PC-3 (cell line): ENCODE results near the gene ADAMTSL1. TPM values are rescaled to one million over a fixed set of nuclear protein-coding genes. Genes with fewer than 3 reads are reported as not detected.

Source experiments
- ATAC-seq: fragments of 200-7000 bp; cut with Tn5 transposase; 2 replicates; pipeline ENCODE4 v1.9.1; 2020; ENCODE audit warnings: mild to moderate bottlenecking, moderate library complexity
- BruUV-seq: library from RNA; stranded (reverse); fragments of 400-500 nt; replicated peaks from 2 replicates; lab custom pipeline; 2021; lab: Mats Ljungman, UMichigan
- CTCF ChIA-PET: fragments of 300-600 bp; sonication (Branson Sonifier 250); formaldehyde crosslinking; loops from one replicate; lab custom pipeline; 2022; ENCODE audit warnings: antibody characterized with exemption; lab: Charles Lee
- POLR2A ChIA-PET: fragments of 300-600 bp; sonication (Branson Sonifier 250); formaldehyde crosslinking; loops from one replicate; lab custom pipeline; 2022; ENCODE audit warnings: antibody characterized with exemption; ENCODE audit not compliant: unreplicated experiment; lab: Charles Lee
- DNase-seq: peaks from one replicate; pipeline ENCODE4 v3.0.0-alpha.2; 2015
- H2AFZ ChIP-seq: fragments of 300-600 bp; sonication (generic); 2 replicates; pipeline ENCODE4 v1.6.0; 2016; ENCODE audit warnings: antibody characterized with exemption, low read length
- H3F3A ChIP-seq: fragments of 300-600 bp; sonication (generic); one replicate; pipeline ENCODE4 v1.6.0; 2017; ENCODE audit warnings: antibody characterized with exemption, low read length, control low read depth, mild to moderate bottlenecking; ENCODE audit not compliant: unreplicated experiment
- H3K27ac ChIP-seq: fragments of 300-600 bp; sonication (generic); 2 replicates; pipeline ENCODE4 v1.5.1; 2016; ENCODE audit warnings: mild to moderate bottlenecking, low read length
- H3K27me3 ChIP-seq: fragments of 300-600 bp; sonication (generic); 2 replicates; pipeline ENCODE4 v1.6.1; 2016; ENCODE audit warnings: low read length, mixed read lengths
- H3K36me3 ChIP-seq: fragments of 300-600 bp; sonication (generic); 2 replicates; pipeline ENCODE4 v1.6.1; 2016; ENCODE audit warnings: low read depth, mixed run types, low read length, mixed read lengths
- H3K4me1 ChIP-seq: fragments of 300-600 bp; sonication (generic); 2 replicates; pipeline ENCODE4 v1.5.1; 2016; ENCODE audit warnings: low read length; ENCODE audit not compliant: insufficient read depth
- H3K4me2 ChIP-seq: fragments of 300-600 bp; sonication (generic); 2 replicates; pipeline ENCODE4 v1.6.0; 2016; ENCODE audit warnings: low read length
- H3K4me3 ChIP-seq: fragments of 300-600 bp; sonication (generic); 2 replicates; pipeline ENCODE4 v1.5.1; 2016; ENCODE audit warnings: mild to moderate bottlenecking, low read length, mixed read lengths
- H3K79me2 ChIP-seq: fragments of 300-600 bp; sonication (generic); 2 replicates; pipeline ENCODE4 v1.6.1; 2017; ENCODE audit warnings: low read length, mixed read lengths
- H3K9ac ChIP-seq: fragments of 300-600 bp; sonication (generic); 2 replicates; pipeline ENCODE4 v1.6.0; 2016; ENCODE audit warnings: mild to moderate bottlenecking, low read length
- H3K9me2 ChIP-seq: fragments of 300-600 bp; sonication (generic); replicated peaks from 2 replicates; pipeline ENCODE4 v1.6.1; 2016; ENCODE audit warnings: mixed run types, low read length, mixed read lengths
- H3K9me3 ChIP-seq: fragments of 300-600 bp; sonication (generic); 2 replicates; pipeline ENCODE4 v1.6.1; 2016; ENCODE audit warnings: low read length, mixed read lengths
- H4K20me1 ChIP-seq: fragments of 300-600 bp; sonication (generic); 2 replicates; pipeline ENCODE4 v1.6.1; 2016; ENCODE audit warnings: low read length, mixed read lengths
- EZH2 ChIP-seq: fragments of 300-600 bp; sonication (generic); IDR thresholded peaks from one replicate; pipeline ENCODE4 v1.6.1; 2017; ENCODE audit warnings: antibody characterized with exemption, mild to moderate bottlenecking, low read length; ENCODE audit not compliant: unreplicated experiment
- EZH2phosphoT487 ChIP-seq: fragments of 300-600 bp; sonication (generic); IDR thresholded peaks from 2 replicates; pipeline ENCODE4 v1.6.1; 2018; ENCODE audit warnings: mild to moderate bottlenecking, antibody characterized with exemption, low read length, borderline replicate concordance
- intact Hi-C: fragments of 100-400 bp; cut with micrococcal nuclease; formaldehyde crosslinking; loops from 2 replicates; pipeline ENCODE4 v1.9.0; 2023
- total RNA-seq: library from RNA; depleted of rRNA; stranded (reverse); fragments of >200 nt; gene quantifications from 2 replicates; pipeline ENCODE4 v1.2.3, GENCODE V29; 2014
- TF ChIP-seq, protein P1 (sequence below): fragments of 300-600 bp; sonication (generic); conservative IDR thresholded peaks from 2 replicates; pipeline ENCODE4 v1.5.1; 2017; ENCODE audit warnings: antibody characterized with exemption, low read depth, mild to moderate bottlenecking, low read length

ADAMTSL1 gene
- total RNA-seq, 1 experiment from 2014 or later: 0.26 TPM

DNA sequence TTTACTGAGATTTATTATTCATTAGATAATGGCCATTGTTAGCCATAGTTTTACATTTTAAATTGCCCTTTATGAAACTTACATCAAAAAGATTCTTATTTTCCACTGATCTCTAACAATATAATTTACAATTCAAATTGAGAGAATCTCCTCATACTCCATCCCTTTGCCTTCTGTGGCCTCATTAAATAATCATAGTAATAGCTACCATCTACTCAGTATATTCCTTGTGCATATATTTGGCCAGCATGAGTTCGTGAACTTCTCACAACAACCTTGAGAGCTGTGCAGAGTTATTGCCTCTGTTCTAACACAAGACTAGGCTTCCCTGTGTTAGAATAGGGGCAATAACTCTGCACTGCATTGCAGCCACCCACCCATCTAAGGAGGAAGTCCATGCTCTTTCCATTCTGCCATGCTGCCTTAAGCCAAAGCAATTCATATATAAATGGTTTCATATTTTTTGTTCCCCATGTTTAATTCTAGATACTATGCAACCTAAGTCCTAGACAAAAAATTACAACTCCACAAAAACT, 99.1 kb downstream of the ADAMTSL1 start:
- no peaks in the 10 kb centered on the region for H3K79me2 ChIP-seq
- no peak overlapping the region for H2AFZ ChIP-seq
- no peaks in the 10 kb centered on the region for H3F3A ChIP-seq
- H3K36me3 ChIP-seq: no peaks in the 10 kb centered on the region
- BruUV-seq: no TSS peak
- CTCF ChIA-PET: no interaction called here
- TF ChIP-seq EZH2 (no peak), EZH2phosphoT487 (no peak)
- TF ChIP-seq, protein P1, sequence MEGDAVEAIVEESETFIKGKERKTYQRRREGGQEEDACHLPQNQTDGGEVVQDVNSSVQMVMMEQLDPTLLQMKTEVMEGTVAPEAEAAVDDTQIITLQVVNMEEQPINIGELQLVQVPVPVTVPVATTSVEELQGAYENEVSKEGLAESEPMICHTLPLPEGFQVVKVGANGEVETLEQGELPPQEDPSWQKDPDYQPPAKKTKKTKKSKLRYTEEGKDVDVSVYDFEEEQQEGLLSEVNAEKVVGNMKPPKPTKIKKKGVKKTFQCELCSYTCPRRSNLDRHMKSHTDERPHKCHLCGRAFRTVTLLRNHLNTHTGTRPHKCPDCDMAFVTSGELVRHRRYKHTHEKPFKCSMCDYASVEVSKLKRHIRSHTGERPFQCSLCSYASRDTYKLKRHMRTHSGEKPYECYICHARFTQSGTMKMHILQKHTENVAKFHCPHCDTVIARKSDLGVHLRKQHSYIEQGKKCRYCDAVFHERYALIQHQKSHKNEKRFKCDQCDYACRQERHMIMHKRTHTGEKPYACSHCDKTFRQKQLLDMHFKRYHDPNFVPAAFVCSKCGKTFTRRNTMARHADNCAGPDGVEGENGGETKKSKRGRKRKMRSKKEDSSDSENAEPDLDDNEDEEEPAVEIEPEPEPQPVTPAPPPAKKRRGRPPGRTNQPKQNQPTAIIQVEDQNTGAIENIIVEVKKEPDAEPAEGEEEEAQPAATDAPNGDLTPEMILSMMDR: no peak
- no peaks in the 10 kb centered on the region for H3K9me3 ChIP-seq
- no peaks in the 10 kb centered on the region for H4K20me1 ChIP-seq
- no peak overlapping the region for H3K4me3 ChIP-seq
- no peak for DNase-seq
- H3K27ac ChIP-seq: no peak overlapping the region
- POLR2A ChIA-PET: no interaction called here
- no peak for ATAC-seq
- intact Hi-C loops: no loop called here
- no peak overlapping the region for H3K9ac ChIP-seq
- no peak overlapping the region for H3K4me2 ChIP-seq
- H3K27me3 ChIP-seq: no peaks in the 10 kb centered on the region
- H3K4me1 ChIP-seq: peaks cover 21% of the 10 kb centered on the region
- H3K9me2 ChIP-seq: no peaks in the 10 kb centered on the region

DNA sequence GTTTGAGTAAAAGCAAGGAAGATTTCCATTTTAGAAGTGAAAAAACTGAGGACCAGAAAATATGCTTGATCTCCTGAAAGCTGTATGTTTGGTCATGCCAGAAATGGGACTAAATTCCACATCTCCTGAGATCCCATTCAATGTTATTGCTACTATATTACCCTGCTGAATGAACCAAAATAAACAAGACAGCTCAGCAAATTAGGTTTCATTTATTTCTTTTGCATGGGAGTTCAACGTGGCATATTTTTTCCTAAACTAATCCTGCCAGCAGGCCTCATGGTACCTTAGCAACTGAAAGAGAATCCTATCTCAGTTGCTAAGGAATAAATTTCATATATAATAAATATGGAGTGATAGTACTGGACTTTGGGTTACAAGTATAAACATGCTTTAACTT, 101.7 kb downstream of the ADAMTSL1 start:
- Histone ChIP-seq H3K4me2 (no peak overlapping the region), H3K27me3 (no peaks in the 10 kb centered on the region), H3K4me3 (no peak overlapping the region), H3K4me1 (no peaks in the 10 kb centered on the region), H3F3A (no peaks in the 10 kb centered on the region), H3K9ac (no peak overlapping the region), H4K20me1 (no peaks in the 10 kb centered on the region), H3K36me3 (no peaks in the 10 kb centered on the region), H3K27ac (no peak overlapping the region), H3K9me2 (no peaks in the 10 kb centered on the region), H3K9me3 (no peaks in the 10 kb centered on the region), H3K79me2 (no peaks in the 10 kb centered on the region), H2AFZ (no peak overlapping the region)
- TF ChIP-seq, protein P1: no peak
- no peak for TF ChIP-seq EZH2
- no peak for TF ChIP-seq EZH2phosphoT487
- ATAC-seq: no peak
- CTCF ChIA-PET: no interaction called here
- POLR2A ChIA-PET: no interaction called here
- intact Hi-C loops: no loop called here
- no TSS peak for BruUV-seq
- DNase-seq: no peak

DNA sequence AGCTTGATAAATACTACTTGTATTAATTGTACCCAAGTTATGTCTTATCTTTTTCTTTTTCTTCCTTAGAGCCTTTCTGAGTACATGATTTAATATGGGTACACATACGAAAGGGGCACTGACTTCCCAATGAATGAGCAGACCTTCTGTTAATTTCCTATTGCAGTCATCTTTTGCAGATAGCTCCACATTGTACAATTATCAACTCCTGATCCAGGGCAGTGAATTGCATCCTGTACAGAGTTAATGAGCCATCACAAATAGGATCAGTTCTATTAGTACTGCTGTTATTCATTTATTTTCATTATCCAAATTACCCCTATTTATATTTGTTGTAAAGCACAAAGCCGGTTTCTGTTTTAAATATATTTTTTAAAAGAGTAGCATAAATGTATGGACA, 105.6 kb downstream of the ADAMTSL1 start:
- Histone ChIP-seq H3K9ac (no peak overlapping the region), H3K4me2 (no peak overlapping the region), H3K79me2 (no peaks in the 10 kb centered on the region), H3K36me3 (no peaks in the 10 kb centered on the region), H3K27me3 (no peaks in the 10 kb centered on the region), H2AFZ (no peak overlapping the region), H3K4me1 (no peaks in the 10 kb centered on the region), H4K20me1 (no peaks in the 10 kb centered on the region), H3K4me3 (no peak overlapping the region), H3F3A (no peaks in the 10 kb centered on the region), H3K9me2 (no peaks in the 10 kb centered on the region), H3K9me3 (no peaks in the 10 kb centered on the region), H3K27ac (no peak overlapping the region)
- ChIA-PET POLR2A (no interaction called here), CTCF (no interaction called here)
- ATAC-seq (no peak), DNase-seq (no peak)
- TF ChIP-seq, protein P1: no peak
- no peak for TF ChIP-seq EZH2
- no peak for TF ChIP-seq EZH2phosphoT487
- no TSS peak for BruUV-seq
- intact Hi-C loops: no loop called here
